HCT116 (cell line): ENCODE results near the gene HSD3B1. TPM values are rescaled to one million over a fixed set of nuclear protein-coding genes. Genes with fewer than 3 reads are reported as not detected.
A peak's percentile ranks its signal among the peaks of the same experiment; 100 is the strongest.

Experiments
- ATAC-seq: fragments of 200-7000 bp; cut with Tn5 transposase; 2 replicates; pipeline ENCODE4 v1.9.1; 2020; ENCODE audit warnings: mild to moderate bottlenecking, moderate library complexity
- BruUV-seq: library from RNA; stranded (reverse); fragments of 400-500 nt; replicated peaks from 2 replicates; lab custom pipeline; 2021; lab: Mats Ljungman, UMichigan
- CTCF ChIA-PET: fragments of 300-600 bp; sonication (Branson Sonifier 250); formaldehyde crosslinking; loops from one replicate; lab custom pipeline; 2021; ENCODE audit warnings: antibody characterized with exemption; lab: Charles Lee
- POLR2A ChIA-PET: fragments of 300-600, 350-600 bp; sonication (Branson Sonifier 250); formaldehyde crosslinking; loops from one replicate; lab custom pipeline; 2021; ENCODE audit warnings: antibody characterized with exemption; lab: Charles Lee
- RAD21 ChIA-PET, 2 experiments: fragments of 300-600 bp; sonication (Branson Sonifier 250); formaldehyde crosslinking; loops; one replicate each; lab custom pipeline; 2023; ENCODE audit warnings: low total read pairs in 2 of 2; ENCODE audit not compliant: uncharacterized antibody in 2 of 2, unreplicated experiment in 2 of 2, low non-redundant PET in 1 of 2; lab: Charles Lee
- DNase-seq: peaks from one replicate; pipeline ENCODE4 v3.0.0-alpha.2; 2010; ENCODE audit warnings: low read depth, low spot score
- H2AFZ ChIP-seq: fragments of 200-600 bp; shearing (Covaris generic), sonication (generic); 2 replicates; pipeline ENCODE4 v1.6.1; 2017; ENCODE audit warnings: low read depth, mixed run types, mixed read lengths, antibody characterized with exemption, low read length; ENCODE audit not compliant: poor library complexity, severe bottlenecking
- H3K27ac ChIP-seq: 2 replicates; pipeline ENCODE4 v1.5.1; 2012; ENCODE audit warnings: low read depth, low read length
- H3K27me3 ChIP-seq: fragments of 200-600 bp; sonication (generic); 2 replicates; pipeline ENCODE4 v1.6.1; 2016; ENCODE audit warnings: mixed run types, low read length, mixed read lengths; ENCODE audit not compliant: insufficient read depth
- H3K36me3 ChIP-seq, 2 experiments: fragments of 200-500 bp in 1 of 2; fragments of 200-600 bp in 1 of 2; sonication (Bioruptor generic) in 1 of 2; sonication (generic) in 1 of 2; 2 replicates each; pipeline versions ENCODE4 v1.5.1 to v1.6.1; 2014 to 2016; ENCODE audit warnings: low read length in 2 of 2, inconsistent platforms in 1 of 2, mixed read lengths in 1 of 2, mixed run types in 1 of 2; ENCODE audit not compliant: insufficient read depth in 2 of 2, control insufficient read depth in 1 of 2
- H3K4me1 ChIP-seq, 2 experiments: fragments of 200-600 bp in 1 of 2; sonication (generic) in 1 of 2; 2 replicates each; pipeline versions ENCODE4 v1.5.1 to v1.6.1; 2012 to 2017; ENCODE audit warnings: low read length in 2 of 2, inconsistent platforms in 1 of 2, mild to moderate bottlenecking in 1 of 2, mixed read lengths in 1 of 2, mixed run types in 1 of 2, moderate library complexity in 1 of 2; ENCODE audit not compliant: insufficient read depth in 2 of 2, control insufficient read depth in 1 of 2
- H3K4me2 ChIP-seq: fragments of 200-600 bp; sonication (generic); 2 replicates; pipeline ENCODE4 v1.6.1; 2017; ENCODE audit warnings: mixed run types, low read length, mixed read lengths
- H3K4me3 ChIP-seq, 2 experiments: fragments of 200-600 bp in 1 of 2; sonication (generic) in 1 of 2; replicated peaks in 1 of 2; 2 replicates each; pipeline ENCODE4 v1.5.1; 2011 to 2016; ENCODE audit warnings: low read length in 2 of 2, control low read depth in 1 of 2, low read depth in 1 of 2, mild to moderate bottlenecking in 1 of 2, mixed read lengths in 1 of 2, mixed run types in 1 of 2
- H3K79me2 ChIP-seq: fragments of 200-600 bp; sonication (generic); 2 replicates; pipeline ENCODE4 v1.6.1; 2017; ENCODE audit warnings: mild to moderate bottlenecking, mixed run types, low read length, moderate library complexity, mixed read lengths; ENCODE audit not compliant: insufficient read depth
- H3K9ac ChIP-seq: fragments of 200-600 bp; sonication (generic); 2 replicates; pipeline ENCODE4 v1.6.1; 2016; ENCODE audit warnings: low read length, mixed read lengths
- H3K9me2 ChIP-seq: fragments of 200-600 bp; sonication (generic), shearing (Covaris generic); 2 replicates; pipeline ENCODE4 v1.6.1; 2017; ENCODE audit warnings: mixed run types, mild to moderate bottlenecking, moderate library complexity; ENCODE audit not compliant: insufficient read depth
- H3K9me3 ChIP-seq, 2 experiments: fragments of 200-500 bp in 1 of 2; fragments of 200-600 bp in 1 of 2; sonication (Bioruptor generic) in 1 of 2; sonication (generic) in 1 of 2; 2 replicates each; pipeline ENCODE4 v1.6.1; 2014 to 2017; ENCODE audit warnings: low read length in 2 of 2, mixed read lengths in 2 of 2, inconsistent platforms in 1 of 2, low read depth in 1 of 2, mild to moderate bottlenecking in 1 of 2, mixed run types in 1 of 2, moderate library complexity in 1 of 2; ENCODE audit not compliant: control insufficient read depth in 1 of 2, insufficient read depth in 1 of 2
- H4K20me1 ChIP-seq: fragments of 200-600 bp; sonication (generic), shearing (Covaris generic); 2 replicates; pipeline ENCODE4 v1.6.1; 2017; ENCODE audit warnings: mixed run types, mild to moderate bottlenecking, moderate library complexity; ENCODE audit not compliant: insufficient read depth
- CEBPB ChIP-seq: IDR thresholded peaks from 2 replicates; pipeline ENCODE4 v1.6.1; 2012; ENCODE audit warnings: low read depth
- EGR1 ChIP-seq: IDR thresholded peaks from 2 replicates; pipeline ENCODE4 v1.6.1; 2012; ENCODE audit warnings: low read depth
- ELF1 ChIP-seq: IDR thresholded peaks from 2 replicates; pipeline ENCODE4 v1.6.1; 2012; ENCODE audit warnings: low read depth, borderline replicate concordance
- EZH2 ChIP-seq: fragments of 200-600 bp; sonication (generic); IDR thresholded peaks from 2 replicates; pipeline ENCODE4 v1.6.1; 2017; ENCODE audit warnings: antibody characterized with exemption, mixed run types
- EZH2phosphoT487 ChIP-seq: fragments of 200-600 bp; IDR thresholded peaks from 2 replicates; pipeline ENCODE4 v1.6.1; 2018; ENCODE audit warnings: antibody characterized with exemption, borderline replicate concordance
- JUND ChIP-seq: IDR thresholded peaks from 2 replicates; pipeline ENCODE4 v1.6.1; 2012
- POLR2A ChIP-seq: IDR thresholded peaks from 2 replicates; pipeline ENCODE4 v1.7.0; 2011; ENCODE audit warnings: borderline replicate concordance; ENCODE audit not compliant: insufficient read depth, insufficient read length; ENCODE audit errors: extremely low read depth
- RAD21 ChIP-seq: IDR thresholded peaks from 2 replicates; pipeline ENCODE4 v1.6.1; 2012; ENCODE audit warnings: low read depth, mild to moderate bottlenecking
- YY1 ChIP-seq: IDR thresholded peaks from 2 replicates; pipeline ENCODE4 v1.6.1; 2011; ENCODE audit warnings: low read length, low read depth, moderate library complexity, mild to moderate bottlenecking; ENCODE audit not compliant: insufficient replicate concordance; ENCODE audit errors: extremely low read depth
- ZFX ChIP-seq: fragments of 450-650 bp; IDR thresholded peaks from 2 replicates; pipeline ENCODE4 v1.6.1; 2017
- intact Hi-C: fragments of 100-400 bp; cut with micrococcal nuclease; formaldehyde crosslinking; loops from 2 replicates; pipeline ENCODE4 v1.10.0; 2022
- total RNA-seq: library from RNA; stranded (reverse); gene quantifications from one replicate; pipeline ENCODE4 v1.2.1, GENCODE V29; 2021; ENCODE audit not compliant: unreplicated experiment
- TF ChIP-seq, protein P1 (sequence below), 3 experiments: fragments of 200-600 bp in 1 of 3; sonication (generic) in 1 of 3; IDR thresholded peaks in 2 of 3; conservative IDR thresholded peaks in 1 of 3; 2 replicates each; pipeline ENCODE4 v1.5.1; 2012 to 2017; ENCODE audit warnings: low read depth in 2 of 3, low read length in 2 of 3, antibody characterized with exemption in 1 of 3, borderline replicate concordance in 1 of 3, control low read depth in 1 of 3, mild to moderate bottlenecking in 1 of 3, mixed read lengths in 1 of 3, mixed run types in 1 of 3, moderate library complexity in 1 of 3; ENCODE audit not compliant: insufficient read depth in 1 of 3
- TF ChIP-seq, protein P2 (sequence below): IDR thresholded peaks from 2 replicates; pipeline ENCODE4 v1.6.1; 2012
- TF ChIP-seq, protein P3 (sequence below): IDR thresholded peaks from 2 replicates; pipeline ENCODE4 v1.6.1; 2012
- TF ChIP-seq, protein P4 (sequence below): IDR thresholded peaks from 2 replicates; pipeline ENCODE4 v1.6.1; 2012; ENCODE audit warnings: low read depth

Gene HSD3B1
- total RNA-seq, 1 experiment from 2014 or later: not detected

DNA sequence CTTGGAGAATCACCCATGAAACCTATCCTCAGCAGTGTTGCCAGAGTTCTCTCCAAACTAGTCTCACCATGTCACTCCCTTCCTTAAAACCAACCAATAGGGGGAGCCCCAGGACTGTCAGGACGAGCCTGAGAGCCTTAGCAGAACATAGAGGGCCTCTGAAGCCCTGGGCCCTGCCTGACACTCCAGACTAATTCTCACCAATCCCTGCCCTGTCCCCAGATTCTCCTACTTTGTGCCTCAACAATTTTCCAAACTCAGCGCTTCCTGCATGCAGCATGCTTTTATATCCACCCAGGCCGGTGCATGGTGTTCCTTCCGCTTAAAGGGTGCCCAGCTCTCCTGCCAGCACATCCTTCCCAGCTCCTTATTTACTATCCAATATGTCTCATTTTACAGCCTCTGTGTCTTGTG, 42.7 kb downstream of the HSD3B1 start:
- Histone ChIP-seq H3K4me1 (no peaks in the 10 kb centered on the region), H3K9me3 (no peaks in the 10 kb centered on the region), H2AFZ (no peak overlapping the region), H3K4me3 (no peak overlapping the region), H3K9me2 (no peaks in the 10 kb centered on the region), H3K36me3 (no peaks in the 10 kb centered on the region)
- RAD21 ChIA-PET: interaction anchor here in 1 of 2 experiments (1.0 kb wide), 1 partner anchor 22 kb away, joined by 4 read pairs; no protein-coding TSS in a partner anchor
- BruUV-seq: no TSS peak
- peak; percentile 66 for DNase-seq
- intact Hi-C loops: no loop called here
- POLR2A ChIA-PET: no interaction called here
- TF ChIP-seq, protein P1, sequence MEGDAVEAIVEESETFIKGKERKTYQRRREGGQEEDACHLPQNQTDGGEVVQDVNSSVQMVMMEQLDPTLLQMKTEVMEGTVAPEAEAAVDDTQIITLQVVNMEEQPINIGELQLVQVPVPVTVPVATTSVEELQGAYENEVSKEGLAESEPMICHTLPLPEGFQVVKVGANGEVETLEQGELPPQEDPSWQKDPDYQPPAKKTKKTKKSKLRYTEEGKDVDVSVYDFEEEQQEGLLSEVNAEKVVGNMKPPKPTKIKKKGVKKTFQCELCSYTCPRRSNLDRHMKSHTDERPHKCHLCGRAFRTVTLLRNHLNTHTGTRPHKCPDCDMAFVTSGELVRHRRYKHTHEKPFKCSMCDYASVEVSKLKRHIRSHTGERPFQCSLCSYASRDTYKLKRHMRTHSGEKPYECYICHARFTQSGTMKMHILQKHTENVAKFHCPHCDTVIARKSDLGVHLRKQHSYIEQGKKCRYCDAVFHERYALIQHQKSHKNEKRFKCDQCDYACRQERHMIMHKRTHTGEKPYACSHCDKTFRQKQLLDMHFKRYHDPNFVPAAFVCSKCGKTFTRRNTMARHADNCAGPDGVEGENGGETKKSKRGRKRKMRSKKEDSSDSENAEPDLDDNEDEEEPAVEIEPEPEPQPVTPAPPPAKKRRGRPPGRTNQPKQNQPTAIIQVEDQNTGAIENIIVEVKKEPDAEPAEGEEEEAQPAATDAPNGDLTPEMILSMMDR (IDR thresholded peaks at IDR 0.05 in 2 of 3, conservative IDR thresholded peaks at IDR 0.05 in 1 of 3; ENCODE audit: borderline replicate concordance in 1 of 3, insufficient read depth in 1 of 3, low read depth in 2 of 3, low read length in 2 of 3): peak; percentile 54 to 71 (median 65); a peak in 5 of 6 replicates
- TF ChIP-seq RAD21 (peak; percentile 77), EZH2 (no peak)
- TF ChIP-seq, protein P2, sequence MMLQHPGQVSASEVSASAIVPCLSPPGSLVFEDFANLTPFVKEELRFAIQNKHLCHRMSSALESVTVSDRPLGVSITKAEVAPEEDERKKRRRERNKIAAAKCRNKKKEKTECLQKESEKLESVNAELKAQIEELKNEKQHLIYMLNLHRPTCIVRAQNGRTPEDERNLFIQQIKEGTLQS: no peak
- TF ChIP-seq, protein P3, sequence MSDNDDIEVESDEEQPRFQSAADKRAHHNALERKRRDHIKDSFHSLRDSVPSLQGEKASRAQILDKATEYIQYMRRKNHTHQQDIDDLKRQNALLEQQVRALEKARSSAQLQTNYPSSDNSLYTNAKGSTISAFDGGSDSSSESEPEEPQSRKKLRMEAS: no peak
- TF ChIP-seq, all 23 proteins: peak for 2
- Histone ChIP-seq H3K9ac (no peak overlapping the region), H3K27me3 (no peaks in the 10 kb centered on the region), H3K4me2 (no peak overlapping the region), H3K27ac (no peak overlapping the region), H4K20me1 (no peaks in the 10 kb centered on the region), H3K79me2 (no peaks in the 10 kb centered on the region)
- CTCF ChIA-PET: interaction anchor here (1.0 to 1.4 kb wide), 5 partner anchors 17 to 127 kb away, joined by 3 to 9 read pairs (median 4); no protein-coding TSS in a partner anchor
- peak; percentile 100 for ATAC-seq

DNA sequence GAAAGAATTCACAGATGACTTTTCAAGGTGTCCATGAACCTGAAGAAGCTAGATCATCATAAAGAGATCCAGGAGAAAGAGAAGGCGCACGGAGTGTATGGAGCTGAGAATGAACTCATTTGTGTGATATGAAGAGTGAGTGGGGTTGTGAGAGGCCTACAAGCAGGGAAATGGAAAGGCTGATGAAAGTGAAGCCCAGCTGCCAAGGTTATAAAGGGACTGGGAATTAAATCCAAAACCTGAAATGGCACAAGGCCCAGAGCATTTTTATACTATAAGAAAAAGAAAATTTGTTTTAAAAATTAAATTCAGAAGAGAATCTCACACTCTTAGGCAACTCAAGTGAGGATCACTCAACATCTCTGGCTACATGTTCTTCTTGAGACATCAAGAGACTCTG, 43.4 kb downstream of the HSD3B1 start:
- Histone ChIP-seq H3K4me3 (no peak overlapping the region), H4K20me1 (no peaks in the 10 kb centered on the region), H3K9me2 (no peaks in the 10 kb centered on the region), H2AFZ (no peak overlapping the region), H3K4me2 (no peak overlapping the region), H3K79me2 (no peaks in the 10 kb centered on the region), H3K9ac (no peak overlapping the region), H3K36me3 (no peaks in the 10 kb centered on the region), H3K4me1 (no peaks in the 10 kb centered on the region), H3K27ac (no peak overlapping the region), H3K27me3 (no peaks in the 10 kb centered on the region), H3K9me3 (no peaks in the 10 kb centered on the region)
- ChIA-PET CTCF (interaction anchor here (1.0 to 1.4 kb wide), 5 partner anchors 16 to 126 kb away, joined by 3 to 9 read pairs (median 4); no protein-coding TSS in a partner anchor), RAD21 (interaction anchor here in 1 of 2 experiments (1.0 kb wide), 1 partner anchor 22 kb away, joined by 4 read pairs; no protein-coding TSS in a partner anchor), POLR2A (no interaction called here)
- ATAC-seq: no peak
- BruUV-seq: no TSS peak
- no peak for DNase-seq
- intact Hi-C loops: no loop called here
- TF ChIP-seq POLR2A: no peak
- no peak for TF ChIP-seq CEBPB
- TF ChIP-seq EZH2phosphoT487: no peak
- no peak for TF ChIP-seq ELF1
- TF ChIP-seq JUND: no peak
- TF ChIP-seq, protein P4, sequence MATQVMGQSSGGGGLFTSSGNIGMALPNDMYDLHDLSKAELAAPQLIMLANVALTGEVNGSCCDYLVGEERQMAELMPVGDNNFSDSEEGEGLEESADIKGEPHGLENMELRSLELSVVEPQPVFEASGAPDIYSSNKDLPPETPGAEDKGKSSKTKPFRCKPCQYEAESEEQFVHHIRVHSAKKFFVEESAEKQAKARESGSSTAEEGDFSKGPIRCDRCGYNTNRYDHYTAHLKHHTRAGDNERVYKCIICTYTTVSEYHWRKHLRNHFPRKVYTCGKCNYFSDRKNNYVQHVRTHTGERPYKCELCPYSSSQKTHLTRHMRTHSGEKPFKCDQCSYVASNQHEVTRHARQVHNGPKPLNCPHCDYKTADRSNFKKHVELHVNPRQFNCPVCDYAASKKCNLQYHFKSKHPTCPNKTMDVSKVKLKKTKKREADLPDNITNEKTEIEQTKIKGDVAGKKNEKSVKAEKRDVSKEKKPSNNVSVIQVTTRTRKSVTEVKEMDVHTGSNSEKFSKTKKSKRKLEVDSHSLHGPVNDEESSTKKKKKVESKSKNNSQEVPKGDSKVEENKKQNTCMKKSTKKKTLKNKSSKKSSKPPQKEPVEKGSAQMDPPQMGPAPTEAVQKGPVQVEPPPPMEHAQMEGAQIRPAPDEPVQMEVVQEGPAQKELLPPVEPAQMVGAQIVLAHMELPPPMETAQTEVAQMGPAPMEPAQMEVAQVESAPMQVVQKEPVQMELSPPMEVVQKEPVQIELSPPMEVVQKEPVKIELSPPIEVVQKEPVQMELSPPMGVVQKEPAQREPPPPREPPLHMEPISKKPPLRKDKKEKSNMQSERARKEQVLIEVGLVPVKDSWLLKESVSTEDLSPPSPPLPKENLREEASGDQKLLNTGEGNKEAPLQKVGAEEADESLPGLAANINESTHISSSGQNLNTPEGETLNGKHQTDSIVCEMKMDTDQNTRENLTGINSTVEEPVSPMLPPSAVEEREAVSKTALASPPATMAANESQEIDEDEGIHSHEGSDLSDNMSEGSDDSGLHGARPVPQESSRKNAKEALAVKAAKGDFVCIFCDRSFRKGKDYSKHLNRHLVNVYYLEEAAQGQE: no peak
- TF ChIP-seq, protein P2: no peak
- TF ChIP-seq EGR1: no peak
- TF ChIP-seq YY1: no peak
- no peak for TF ChIP-seq ZFX
- no peak for TF ChIP-seq EZH2
